ENCODE results near the gene L1CAM.

L1CAM gene

DNA sequence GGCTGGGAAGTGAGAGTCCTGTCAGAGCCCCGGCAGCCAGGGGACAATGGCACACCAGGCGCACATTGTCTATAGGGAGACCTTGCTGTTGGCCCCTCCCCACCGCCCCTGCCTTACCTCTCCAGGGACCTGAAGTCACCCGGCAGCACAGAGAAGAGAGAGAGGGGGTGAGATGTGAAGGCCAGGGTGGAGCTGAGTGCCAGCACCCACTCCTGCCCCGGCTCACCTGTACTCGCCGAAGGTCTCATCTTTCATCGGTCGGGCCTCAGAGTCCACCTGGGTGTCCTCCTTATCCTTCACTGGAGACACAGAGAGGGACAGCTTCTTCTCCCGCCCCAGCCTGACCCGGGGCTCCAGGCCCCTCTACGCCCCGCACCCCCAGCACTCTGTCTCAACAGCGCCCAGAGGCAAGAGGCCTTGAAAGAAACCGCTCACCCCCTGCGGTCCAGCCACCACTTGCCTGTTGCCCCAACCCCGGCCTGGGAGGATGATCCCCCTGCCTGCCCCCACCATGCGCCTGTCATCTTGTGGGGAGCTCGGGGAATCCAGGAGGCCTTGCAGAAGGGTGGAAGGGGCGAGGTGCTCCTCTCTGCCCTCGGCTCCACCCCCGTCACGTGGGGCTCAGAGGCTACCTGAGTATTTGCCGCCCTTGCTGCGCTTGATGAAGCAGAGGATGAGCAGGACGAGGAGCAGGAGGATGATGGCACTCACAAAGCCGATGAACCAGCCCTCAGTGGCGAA is 22.6 kb downstream of the L1CAM start:
- DNase-seq (ENCODE audit: low read depth) = no peak
- TF ChIP-seq, protein P1, sequence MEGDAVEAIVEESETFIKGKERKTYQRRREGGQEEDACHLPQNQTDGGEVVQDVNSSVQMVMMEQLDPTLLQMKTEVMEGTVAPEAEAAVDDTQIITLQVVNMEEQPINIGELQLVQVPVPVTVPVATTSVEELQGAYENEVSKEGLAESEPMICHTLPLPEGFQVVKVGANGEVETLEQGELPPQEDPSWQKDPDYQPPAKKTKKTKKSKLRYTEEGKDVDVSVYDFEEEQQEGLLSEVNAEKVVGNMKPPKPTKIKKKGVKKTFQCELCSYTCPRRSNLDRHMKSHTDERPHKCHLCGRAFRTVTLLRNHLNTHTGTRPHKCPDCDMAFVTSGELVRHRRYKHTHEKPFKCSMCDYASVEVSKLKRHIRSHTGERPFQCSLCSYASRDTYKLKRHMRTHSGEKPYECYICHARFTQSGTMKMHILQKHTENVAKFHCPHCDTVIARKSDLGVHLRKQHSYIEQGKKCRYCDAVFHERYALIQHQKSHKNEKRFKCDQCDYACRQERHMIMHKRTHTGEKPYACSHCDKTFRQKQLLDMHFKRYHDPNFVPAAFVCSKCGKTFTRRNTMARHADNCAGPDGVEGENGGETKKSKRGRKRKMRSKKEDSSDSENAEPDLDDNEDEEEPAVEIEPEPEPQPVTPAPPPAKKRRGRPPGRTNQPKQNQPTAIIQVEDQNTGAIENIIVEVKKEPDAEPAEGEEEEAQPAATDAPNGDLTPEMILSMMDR (IDR thresholded peaks at IDR 0.05; ENCODE audit: low read length, missing control alignments) = no peak

DNA sequence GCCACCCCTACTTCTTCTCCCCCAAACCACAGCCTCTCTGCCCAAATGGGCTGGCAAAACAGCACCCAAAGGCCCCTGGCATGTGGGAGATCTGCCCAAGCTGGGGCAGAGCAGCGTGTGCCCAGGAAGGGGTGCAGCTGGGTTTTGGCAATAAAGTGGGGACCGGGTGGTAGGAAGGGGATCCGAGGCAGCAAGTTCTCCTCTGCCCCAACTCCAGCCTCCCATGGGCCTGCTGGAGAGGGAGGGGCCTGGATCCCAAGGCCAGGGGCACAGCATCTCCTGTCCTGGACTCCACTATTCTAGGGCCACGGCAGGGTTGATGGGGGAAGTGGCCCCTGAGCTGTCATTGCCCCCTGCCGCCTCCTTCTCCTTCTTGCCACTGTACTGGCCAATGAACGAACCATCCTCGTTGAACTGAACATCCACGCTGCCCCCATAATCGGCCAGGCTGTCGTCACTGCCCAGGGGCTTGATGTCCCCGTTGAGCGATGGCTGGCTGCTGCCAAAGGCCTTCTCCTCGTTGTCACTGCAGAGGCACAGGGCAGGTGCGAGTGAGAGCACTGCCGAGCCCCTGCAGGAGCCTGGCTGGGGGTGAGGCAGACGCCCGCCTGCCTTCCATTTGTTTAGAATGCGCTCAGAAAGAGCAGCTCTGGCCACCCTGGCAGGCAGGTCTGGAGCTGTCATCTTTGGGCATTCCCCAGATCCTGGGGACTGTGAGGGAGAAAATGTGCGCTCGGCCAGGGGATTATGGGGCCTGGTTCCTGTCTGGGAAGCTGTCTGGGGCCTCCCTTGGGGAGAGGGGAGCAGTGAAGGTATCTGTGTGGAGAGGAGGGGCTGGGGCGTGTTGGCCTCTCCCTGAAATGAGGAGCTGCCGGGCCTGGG is 23.4 kb downstream of the L1CAM start:
- no peak for DNase-seq (ENCODE audit: low read depth)
- TF ChIP-seq, protein P1 (IDR thresholded peaks at IDR 0.05; ENCODE audit: low read length, missing control alignments) = no peak
- H3K4me3 ChIP-seq (replicated peaks; ENCODE audit: low read depth, low read length) = no peak overlapping the region

More for the DNA sequence above, 22.6 kb downstream of the L1CAM start:
- H3K4me3 ChIP-seq (replicated peaks; ENCODE audit: low read depth, low read length) = no peak overlapping the region

GRCh38 chrX:153861733-153862310 is 24.2 kb downstream of the L1CAM start:
- DNase-seq (ENCODE audit: low read depth) = no peak
- TF ChIP-seq, protein P1 (IDR thresholded peaks at IDR 0.05; ENCODE audit: low read length, missing control alignments) = no peak
- no peak overlapping the region for H3K4me3 ChIP-seq (replicated peaks; ENCODE audit: low read depth, low read length)

GRCh38 chrX:153861151-153861550 is 24.8 kb downstream of the L1CAM start:
- no peak for DNase-seq (ENCODE audit: low read depth)
- TF ChIP-seq, protein P1 (IDR thresholded peaks at IDR 0.05; ENCODE audit: low read length, missing control alignments) = no peak
- no peak overlapping the region for H3K4me3 ChIP-seq (replicated peaks; ENCODE audit: low read depth, low read length)

DNA sequence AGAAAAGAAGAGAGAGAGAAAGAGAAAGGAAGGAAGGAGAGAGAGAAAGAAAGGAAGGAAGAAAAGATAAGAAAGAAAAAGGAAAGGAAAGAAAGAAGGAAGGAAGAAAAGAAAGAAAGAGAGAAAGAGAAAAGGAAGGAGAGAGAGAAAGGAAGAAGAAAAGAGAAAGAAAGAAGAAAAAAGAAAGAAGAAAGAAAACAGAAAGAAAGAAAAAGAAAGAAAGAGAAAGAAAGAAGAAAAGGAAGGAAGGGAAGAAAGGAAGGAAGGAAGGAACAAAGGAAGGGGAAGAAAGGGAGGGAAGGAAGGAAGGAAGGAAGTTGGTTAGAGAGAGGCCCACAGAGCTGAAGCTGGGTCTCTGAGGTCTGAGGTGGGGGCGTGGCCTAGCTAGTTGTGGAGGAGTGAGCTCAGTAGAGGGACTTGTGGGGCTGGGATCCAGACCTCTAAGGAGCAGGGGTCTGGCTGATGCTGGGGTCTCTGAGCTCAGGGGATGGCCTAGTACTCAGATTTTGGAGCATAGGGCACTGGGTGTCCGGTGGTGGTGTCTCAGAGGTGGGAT is 28.5 kb downstream of the L1CAM start:
- DNase-seq (ENCODE audit: low read depth) = no peak
- TF ChIP-seq, protein P1 (IDR thresholded peaks at IDR 0.05; ENCODE audit: low read length, missing control alignments) = no peak
- H3K4me3 ChIP-seq (replicated peaks; ENCODE audit: low read depth, low read length) = no peak overlapping the region

GRCh38 chrX:153854702-153855101 is 31.3 kb downstream of the L1CAM start:
- H3K4me3 ChIP-seq (replicated peaks; ENCODE audit: low read depth, low read length) = no peak overlapping the region
- TF ChIP-seq, protein P1 (IDR thresholded peaks at IDR 0.05; ENCODE audit: low read length, missing control alignments) = no peak
- DNase-seq (ENCODE audit: low read depth) = no peak
